Subcutaneous abdominal adipose tissue (tissue), 5 donors: ENCODE results near the gene ZC3H7A.

ENCODE experiments used
- H3K27ac ChIP-seq: one replicate; pipeline ENCODE4 v1.7.0; 2013; ENCODE audit warnings: low read depth, mild to moderate bottlenecking, inconsistent platforms, low read length, moderate library complexity
- H3K27me3 ChIP-seq, 5 donors: one replicate each; pipeline ENCODE4 v1.7.0; 2013; ENCODE audit warnings: low read length in 5 of 5, inconsistent platforms in 1 of 5; ENCODE audit not compliant: control insufficient read depth in 5 of 5, insufficient read depth in 4 of 5
- H3K36me3 ChIP-seq, 5 donors: one replicate each; pipeline ENCODE4 v1.7.0; 2013; ENCODE audit warnings: low read length in 5 of 5; ENCODE audit not compliant: control insufficient read depth in 5 of 5, insufficient read depth in 5 of 5
- H3K4me1 ChIP-seq, 5 donors: one replicate each; pipeline ENCODE4 v1.7.0; 2013; ENCODE audit warnings: low read length in 5 of 5, mild to moderate bottlenecking in 3 of 5, moderate library complexity in 1 of 5; ENCODE audit not compliant: control insufficient read depth in 5 of 5, insufficient read depth in 5 of 5
- H3K4me3 ChIP-seq, 5 donors: one replicate each; pipeline ENCODE4 v1.7.0; 2013; ENCODE audit warnings: low read length in 5 of 5, low read depth in 1 of 5
- H3K9ac ChIP-seq, 5 donors: one replicate each; pipeline ENCODE4 v1.7.0; 2013; ENCODE audit warnings: low read length in 5 of 5, mild to moderate bottlenecking in 4 of 5, moderate library complexity in 3 of 5
- H3K9me3 ChIP-seq, 5 donors: one replicate each; pipeline ENCODE4 v1.7.0; 2013; ENCODE audit warnings: low read length in 5 of 5; ENCODE audit not compliant: control insufficient read depth in 5 of 5
- donor health status: healthy.
- donor health status: healthy.
- donor health status: healthy.
- donor health status: healthy.
- donor health status: healthy.

The ZC3H7A gene

GRCh38 chr16:11742093-11742535 is 54.9 kb downstream of the ZC3H7A start:
- Histone ChIP-seq H3K36me3 (peaks cover 0 to 3% (median 0%) of the 10 kb centered on the region in 5 donors), H3K4me1 (peaks cover 6 to 39% (median 30%) of the 10 kb centered on the region in 5 donors), H3K9me3 (no peaks in the 10 kb centered on the region), H3K9ac (peak overlapping the region; percentile 81 to 97 (median 95)), H3K27ac (peak overlapping the region; percentile 89), H3K4me3 (peak overlapping the region; percentile 81 to 92 (median 88)), H3K27me3 (no peaks in the 10 kb centered on the region)

GRCh38 chr16:11740567-11740966 is 56.5 kb downstream of the ZC3H7A start:
- no peaks in the 10 kb centered on the region for H3K27me3 ChIP-seq
- H3K27ac ChIP-seq, result peak overlapping the region; percentile 89
- H3K4me3 ChIP-seq, result peak overlapping the region in 4 of 5 donors; percentile 84 to 92 (median 90)
- H3K9ac ChIP-seq, result peak overlapping the region in 4 of 5 donors; percentile 4 to 96 (median 30)
- H3K4me1 ChIP-seq, result peaks cover 6 to 39% (median 30%) of the 10 kb centered on the region in 5 donors
- H3K9me3 ChIP-seq, result no peaks in the 10 kb centered on the region
- H3K36me3 ChIP-seq, result peaks cover 8 to 18% (median 14%) of the 10 kb centered on the region in 5 donors

- H3K27me3 ChIP-seq, result no peaks in the 10 kb centered on the region
- no peak overlapping the region for H3K27ac ChIP-seq
- H3K4me3 ChIP-seq, result no peak overlapping the region
- H3K36me3 ChIP-seq, result peaks cover 17 to 33% (median 29%) of the 10 kb centered on the region in 5 donors
- peaks cover 6 to 43% (median 38%) of the 10 kb centered on the region in 5 donors for H3K4me1 ChIP-seq
- H3K9me3 ChIP-seq, result no peaks in the 10 kb centered on the region
- H3K9ac ChIP-seq, result no peak overlapping the region
Observed at GRCh38 chr16:11738742-11739544, 58.1 kb downstream of the ZC3H7A start.

GRCh38 chr16:11737713-11738112 is 59.3 kb downstream of the ZC3H7A start:
- Histone ChIP-seq H3K9me3 (no peaks in the 10 kb centered on the region), H3K4me1 (peaks cover 4 to 34% (median 30%) of the 10 kb centered on the region in 5 donors), H3K4me3 (no peak overlapping the region), H3K27me3 (no peaks in the 10 kb centered on the region), H3K9ac (no peak overlapping the region), H3K36me3 (peaks cover 23 to 42% (median 34%) of the 10 kb centered on the region in 5 donors), H3K27ac (no peak overlapping the region)

- peaks cover 31 to 50% (median 40%) of the 10 kb centered on the region in 5 donors for H3K36me3 ChIP-seq
- H3K4me1 ChIP-seq, result peaks cover 4 to 34% (median 28%) of the 10 kb centered on the region in 5 donors
- no peak overlapping the region for H3K27ac ChIP-seq
- H3K4me3 ChIP-seq, result no peak overlapping the region
- no peaks in the 10 kb centered on the region for H3K27me3 ChIP-seq
- H3K9ac ChIP-seq, result no peak overlapping the region
- H3K9me3 ChIP-seq, result no peaks in the 10 kb centered on the region
Observed at GRCh38 chr16:11736903-11737302, 60.2 kb downstream of the ZC3H7A start.

- Histone ChIP-seq H3K27me3 (no peaks in the 10 kb centered on the region), H3K36me3 (peaks cover 43 to 60% (median 47%) of the 10 kb centered on the region in 5 donors), H3K9ac (no peak overlapping the region), H3K4me3 (no peak overlapping the region), H3K9me3 (no peaks in the 10 kb centered on the region), H3K4me1 (peaks cover 4 to 27% (median 17%) of the 10 kb centered on the region in 5 donors), H3K27ac (no peak overlapping the region)
Observed at GRCh38 chr16:11735787-11736186, 61.3 kb downstream of the ZC3H7A start.

- Histone ChIP-seq H3K27ac (no peak overlapping the region), H3K9ac (no peak overlapping the region)
Observed at GRCh38 chr16:11734653-11735043, 62.4 kb downstream of the ZC3H7A start.

GRCh38 chr16:11734025-11734652 is 62.9 kb downstream of the ZC3H7A start:
- no peak overlapping the region for H3K4me3 ChIP-seq
- H3K27me3 ChIP-seq, result no peaks in the 10 kb centered on the region
- H3K27ac ChIP-seq, result no peak overlapping the region
- peaks cover 0 to 21% (median 7%) of the 10 kb centered on the region in 5 donors for H3K4me1 ChIP-seq
- H3K9me3 ChIP-seq, result no peaks in the 10 kb centered on the region
- peaks cover 51 to 74% (median 54%) of the 10 kb centered on the region in 5 donors for H3K36me3 ChIP-seq
- no peak overlapping the region for H3K9ac ChIP-seq

More at GRCh38 chr16:11734653-11735043, 62.4 kb downstream of the ZC3H7A start:
- H3K4me3 ChIP-seq, result no peak overlapping the region
- H3K36me3 ChIP-seq, result peaks cover 51 to 69% (median 53%) of the 10 kb centered on the region in 5 donors
- H3K4me1 ChIP-seq, result peaks cover 0 to 21% (median 9%) of the 10 kb centered on the region in 5 donors
- no peaks in the 10 kb centered on the region for H3K9me3 ChIP-seq
- H3K27me3 ChIP-seq, result no peaks in the 10 kb centered on the region

GRCh38 chr16:11731222-11731621 is 65.8 kb downstream of the ZC3H7A start:
- H3K36me3 ChIP-seq, result peaks cover 46 to 72% (median 55%) of the 10 kb centered on the region in 5 donors
- H3K27ac ChIP-seq, result no peak overlapping the region
- H3K27me3 ChIP-seq, result no peaks in the 10 kb centered on the region
- H3K4me3 ChIP-seq, result no peak overlapping the region
- H3K9me3 ChIP-seq, result no peaks in the 10 kb centered on the region
- no peak overlapping the region for H3K9ac ChIP-seq
- peaks cover 0 to 20% (median 11%) of the 10 kb centered on the region in 5 donors for H3K4me1 ChIP-seq

GRCh38 chr16:11729787-11730186 is 67.3 kb downstream of the ZC3H7A start:
- Histone ChIP-seq H3K9me3 (no peaks in the 10 kb centered on the region), H3K27me3 (no peaks in the 10 kb centered on the region), H3K36me3 (peaks cover 43 to 70% (median 48%) of the 10 kb centered on the region in 5 donors), H3K9ac (no peak overlapping the region), H3K4me1 (peaks cover 0 to 18% (median 11%) of the 10 kb centered on the region in 5 donors), H3K27ac (no peak overlapping the region), H3K4me3 (no peak overlapping the region)
